Activated effector memory CD4-positive, alpha-beta T cell treated with anti-CD3 and anti-CD28 coated beads, Interleukin-2, amount 50 U/mL, for 16 hours (primary cell): ENCODE results near the gene FLT4.

Source experiments
- DNase-seq: peaks from one replicate; pipeline ENCODE4 v3.0.0-alpha.2; 2020

FLT4 gene

DNA sequence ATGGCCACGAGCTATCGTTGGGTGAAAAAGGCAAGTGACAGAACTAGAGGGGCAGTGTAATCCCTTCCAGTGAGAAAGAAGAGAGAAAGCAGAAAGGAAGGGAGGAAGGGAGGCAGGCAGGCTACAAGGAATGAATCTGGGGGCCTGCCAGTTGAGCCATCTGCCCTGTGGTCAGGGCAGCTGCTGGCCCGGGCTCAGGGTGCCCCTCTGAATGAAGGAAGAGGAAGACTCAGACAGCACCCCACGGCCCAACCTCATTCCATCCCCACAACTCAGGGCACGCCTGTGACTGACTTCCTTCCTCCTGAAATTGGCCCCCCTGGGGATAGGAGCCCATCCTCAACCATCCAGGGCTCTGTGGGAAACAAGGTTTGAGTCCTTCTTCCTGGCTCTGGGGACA, 20.3 kb upstream of the FLT4 start:
- no peak for DNase-seq

DNA sequence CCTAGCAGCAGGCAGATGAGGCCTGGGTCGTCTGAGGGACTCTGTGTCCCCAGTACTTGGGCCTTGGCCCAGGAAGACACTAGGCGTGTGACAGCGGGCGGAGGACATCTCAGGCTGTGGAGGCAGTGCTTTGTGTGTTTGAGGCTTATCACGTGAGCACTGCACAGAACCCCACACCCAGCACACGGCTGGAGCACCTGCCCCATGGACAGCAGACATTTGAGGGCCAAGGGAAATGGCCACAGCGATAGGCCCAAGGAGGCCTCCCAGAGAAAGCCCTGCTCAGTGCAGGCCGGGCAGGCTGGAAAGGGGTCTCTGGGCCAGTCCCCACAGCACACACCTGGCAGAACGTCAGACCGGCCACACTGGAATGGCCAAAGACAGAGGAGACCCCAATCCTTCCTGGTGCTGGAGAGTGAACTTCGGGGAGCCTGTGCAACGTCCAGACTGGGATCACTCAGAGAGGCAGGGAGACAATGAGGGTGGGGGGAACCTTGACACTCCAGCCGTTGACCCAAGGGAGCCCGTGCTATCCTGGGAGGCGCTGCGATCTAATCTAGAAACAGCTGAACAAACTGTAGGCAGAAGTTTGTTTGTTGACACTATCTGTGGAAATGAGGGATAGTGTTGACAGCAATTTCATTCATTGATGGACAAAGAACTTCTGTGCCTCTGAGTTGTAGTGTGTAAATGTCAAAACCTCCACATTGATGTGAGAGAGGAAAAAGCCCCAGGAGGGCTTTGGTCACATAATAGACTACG, 19.6 kb upstream of the FLT4 start:
- DNase-seq = no peak

DNA sequence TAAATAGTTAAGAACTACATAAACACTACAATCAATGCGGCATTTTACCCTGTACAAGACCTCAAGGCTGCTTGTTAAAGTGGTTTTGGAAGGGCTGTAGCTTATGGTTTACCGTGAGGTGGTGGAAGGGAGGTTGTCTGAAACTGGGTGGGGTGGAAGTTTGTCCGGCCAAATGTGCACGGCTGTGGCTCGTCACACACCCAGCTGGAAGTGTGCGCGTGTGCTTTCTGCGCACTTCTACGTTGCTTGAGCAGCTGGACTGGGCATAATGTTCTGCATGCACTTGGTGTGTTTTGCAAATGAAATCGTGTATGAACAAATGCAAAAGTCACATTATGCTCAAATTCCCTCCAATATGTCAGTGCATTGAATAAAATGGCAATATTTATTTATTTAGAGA, 17.4 kb upstream of the FLT4 start:
- peak; percentile 16 for DNase-seq

DNA sequence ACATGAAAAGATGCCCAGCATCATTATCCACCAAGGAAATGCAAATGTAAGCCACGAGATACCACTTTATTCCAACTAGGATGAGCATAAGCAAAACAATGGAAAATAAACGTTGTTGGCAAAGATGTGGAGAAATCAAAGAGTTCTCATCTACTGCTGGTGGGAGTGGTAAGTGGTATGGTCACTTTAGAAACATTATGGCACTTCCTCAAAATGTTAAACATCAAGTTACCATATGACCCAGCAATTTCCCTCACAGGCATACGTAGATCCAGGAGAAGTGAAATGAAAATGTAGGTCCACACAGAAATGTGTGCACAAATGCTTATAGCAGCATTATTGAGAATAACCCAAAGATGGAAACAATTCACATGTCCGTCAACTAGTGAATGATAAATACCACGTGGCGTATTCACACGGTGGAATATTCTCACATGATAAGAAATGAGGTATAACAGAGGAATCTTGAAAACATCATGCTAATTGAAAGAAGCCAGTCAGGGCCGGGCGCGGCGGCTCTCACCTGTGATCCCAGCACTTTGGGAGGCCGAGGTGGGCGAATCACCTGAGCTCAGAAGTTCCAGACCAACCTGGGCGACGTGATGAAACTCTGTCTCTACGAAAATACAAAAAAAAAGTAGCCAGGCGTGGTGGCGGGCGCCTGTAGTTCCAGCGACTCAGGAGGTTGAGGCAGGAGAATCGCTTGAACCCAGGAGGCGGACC, 16.4 kb upstream of the FLT4 start:
- DNase-seq = peak; percentile 5

DNA sequence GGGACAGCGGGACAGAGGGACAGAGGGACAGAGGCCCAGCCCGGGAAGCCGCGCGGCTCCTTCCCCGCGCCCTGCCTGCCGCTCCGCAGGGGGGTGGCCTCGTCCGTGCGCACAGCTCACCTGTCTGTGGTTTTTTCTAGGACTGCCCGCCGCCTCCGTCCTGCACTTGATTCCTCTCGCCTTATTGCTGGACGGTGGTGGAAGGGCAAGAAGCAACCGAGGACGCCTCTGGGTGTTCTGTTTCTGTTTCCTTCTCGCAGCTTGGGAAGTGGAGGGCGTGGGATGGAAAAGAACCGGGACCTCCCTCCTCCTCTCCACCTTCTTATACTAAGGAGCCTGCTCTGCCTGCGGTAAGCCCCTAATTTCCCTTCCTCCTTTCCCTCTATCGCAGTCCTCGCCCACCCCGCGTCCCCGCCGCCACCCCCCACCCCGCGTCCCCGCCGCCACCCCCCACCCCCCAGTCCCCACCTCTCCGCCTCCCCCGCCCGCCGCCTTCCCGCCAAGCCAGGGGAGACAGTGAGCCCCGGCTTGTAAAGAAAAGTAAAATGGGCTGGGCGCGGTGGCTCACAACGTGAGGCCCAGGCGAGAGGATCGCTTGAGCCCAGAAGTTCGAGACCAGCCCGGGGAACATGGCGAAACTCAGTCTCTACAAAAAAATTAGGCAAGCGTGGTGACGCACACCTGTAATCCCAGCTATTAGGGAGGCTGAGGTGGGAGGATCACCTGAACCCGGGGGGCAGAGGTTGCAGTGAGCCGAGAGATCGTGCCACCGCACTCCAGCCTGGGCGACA, 9.6 kb upstream of the FLT4 start:
- peak; percentile 42 for DNase-seq

DNA sequence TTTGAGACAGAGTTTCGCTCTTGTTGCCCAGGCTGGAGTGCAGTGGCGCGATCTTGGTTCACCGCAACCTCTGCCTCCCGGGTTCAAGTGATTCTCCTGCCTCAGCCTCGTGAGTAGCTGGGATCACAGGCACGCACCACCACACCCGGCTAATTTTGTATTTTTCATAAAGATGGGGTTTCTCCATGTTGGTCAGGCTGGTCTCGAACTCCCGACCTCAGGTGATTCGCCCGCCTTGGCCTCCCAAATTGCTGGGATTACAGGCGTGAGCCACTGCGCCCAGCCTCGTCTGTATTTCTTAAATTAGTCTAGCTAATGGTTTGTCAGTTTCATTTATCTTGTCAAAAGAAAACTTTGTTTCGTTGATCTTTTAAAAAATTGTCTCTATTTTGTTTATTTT, 5.8 kb upstream of the FLT4 start:
- peak; percentile 37 for DNase-seq

DNA sequence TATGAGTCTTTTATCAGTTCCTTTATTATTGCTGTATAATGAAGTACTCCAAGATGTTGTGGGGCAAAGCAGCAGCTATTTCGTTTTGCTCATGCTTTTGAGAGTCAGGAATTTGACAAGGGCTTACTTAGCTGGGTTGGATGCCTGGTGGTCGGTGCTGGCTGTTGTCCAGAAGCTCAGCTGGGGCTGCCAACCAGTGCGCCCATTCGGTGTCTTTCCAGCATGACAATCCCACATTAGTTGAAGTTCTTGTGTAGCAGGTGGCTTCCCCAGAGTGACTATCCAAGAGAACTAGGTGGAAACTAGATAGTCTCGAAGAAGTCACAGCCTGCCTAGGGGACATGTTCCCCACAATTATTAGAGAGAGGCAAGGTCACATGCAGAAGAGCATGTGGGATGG, 3.4 kb upstream of the FLT4 start:
- DNase-seq = peak; percentile 31

DNA sequence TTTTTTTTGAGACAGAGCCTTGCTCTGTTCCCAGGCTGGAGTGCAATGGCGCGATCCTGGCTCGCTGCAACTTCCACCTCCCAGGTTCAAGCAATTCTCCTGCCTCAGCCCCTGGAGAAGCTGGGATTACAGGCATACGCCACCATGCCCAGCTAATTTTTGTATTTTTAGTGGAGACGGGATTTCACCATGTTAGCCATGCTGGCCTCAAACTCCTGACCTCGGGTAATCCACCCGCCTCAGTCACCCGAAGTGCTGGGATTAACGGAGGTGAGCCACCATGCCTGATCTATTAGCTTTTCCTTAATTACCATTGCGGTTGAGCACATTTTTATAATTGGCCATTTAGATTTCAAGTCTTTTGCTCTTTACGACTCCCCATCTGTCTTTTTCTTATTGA, 2.9 kb upstream of the FLT4 start:
- DNase-seq = peak; percentile 33

DNA sequence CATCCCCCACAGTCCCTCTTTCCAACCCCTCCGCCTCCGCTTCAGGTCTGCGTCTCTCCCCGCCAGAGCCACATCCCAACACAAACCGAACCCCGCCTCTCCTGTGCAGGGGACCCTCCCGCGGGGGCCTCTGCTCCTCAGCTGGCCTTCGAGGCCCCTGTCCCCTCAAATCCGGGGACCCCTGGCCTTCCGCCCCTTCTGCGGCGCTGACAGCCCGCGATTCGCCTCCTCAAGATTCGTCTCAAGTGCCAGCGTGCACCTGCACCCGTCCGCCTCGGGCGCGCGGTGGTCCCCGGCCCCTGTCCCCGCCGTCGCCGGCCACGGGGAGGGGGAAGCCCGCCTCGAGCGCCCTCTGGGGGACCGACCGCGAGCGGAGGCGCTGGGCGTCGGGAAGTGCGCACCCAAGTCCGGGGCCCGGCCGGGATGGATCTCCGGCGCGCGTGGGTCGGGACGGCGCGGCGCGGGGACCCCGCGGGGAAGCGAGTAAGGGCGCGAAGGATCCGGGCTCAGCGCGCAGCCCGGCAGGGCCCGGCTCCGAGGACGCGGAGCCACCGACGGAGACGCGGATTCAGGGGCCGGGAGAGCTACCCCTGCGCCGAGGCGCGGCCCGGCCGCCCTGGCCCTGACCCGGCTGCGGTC, 623 bp downstream of the FLT4 start:
- DNase-seq = peak; percentile 59

DNA sequence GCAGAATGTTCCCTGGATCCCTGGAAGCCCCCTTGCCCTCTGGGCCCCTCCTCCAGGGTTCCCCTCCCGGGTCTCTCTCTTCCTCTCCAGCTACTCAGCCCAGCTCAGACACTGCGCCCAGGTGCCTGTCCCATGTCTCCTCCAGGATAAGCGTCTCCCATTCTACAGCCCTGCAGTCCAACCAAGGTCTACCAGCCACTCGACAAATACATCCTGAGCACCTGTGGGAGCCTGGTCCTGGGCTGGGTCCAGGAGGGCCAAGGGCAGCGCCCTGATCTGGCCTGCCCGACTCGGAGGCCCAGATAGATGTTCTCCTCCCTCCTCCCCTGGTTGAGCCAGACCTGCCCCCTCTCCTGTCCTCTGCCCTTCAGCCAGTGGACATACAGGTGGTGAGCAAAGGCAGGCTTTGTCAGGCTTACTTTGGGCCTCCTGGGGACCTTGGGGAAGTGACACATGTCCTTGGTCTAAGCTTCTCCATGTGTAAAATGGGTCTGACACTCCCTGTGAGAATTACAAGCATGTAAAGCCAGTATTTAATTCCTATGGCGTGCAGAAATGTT, 1.4 kb downstream of the FLT4 start:
- DNase-seq = peak; percentile 34

DNA sequence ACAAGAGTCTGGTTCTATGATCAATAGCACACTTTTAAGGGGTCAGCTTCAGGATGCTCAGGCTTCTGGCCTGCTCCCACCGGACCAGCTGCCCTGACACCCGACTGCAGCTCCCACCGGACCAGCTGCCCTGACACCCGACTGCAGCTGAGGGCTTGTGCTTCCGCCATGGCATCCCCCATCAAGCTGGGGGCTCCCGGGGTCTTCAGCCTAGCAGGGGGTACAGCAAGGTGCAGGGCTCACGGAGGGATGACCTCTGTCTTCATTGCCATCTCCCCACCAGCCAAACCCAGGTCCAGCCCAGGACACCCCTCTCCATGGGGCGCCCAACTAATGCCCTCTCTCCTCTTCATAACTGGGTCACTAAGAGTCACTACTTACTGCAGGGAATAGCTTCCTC, 1.9 kb downstream of the FLT4 start:
- peak; percentile 53 for DNase-seq

DNA sequence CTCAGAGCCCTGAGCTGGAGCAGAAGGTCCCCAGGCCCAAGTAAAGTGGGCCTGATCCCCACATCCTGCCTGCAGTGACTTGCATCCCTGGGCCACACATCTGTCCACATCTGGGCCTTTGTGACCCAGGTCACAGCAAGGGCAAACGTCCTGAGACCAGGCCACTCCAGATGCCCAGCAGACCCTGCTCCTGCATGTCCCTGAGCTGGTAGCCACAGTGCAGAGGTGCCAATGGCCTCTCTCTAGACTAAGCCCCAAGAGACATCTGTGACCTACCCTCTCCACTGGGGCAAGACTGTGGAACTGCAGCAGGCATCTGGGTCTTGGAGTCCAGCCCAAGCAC, 2.5 kb downstream of the FLT4 start:
- DNase-seq = peak; percentile 49

DNA sequence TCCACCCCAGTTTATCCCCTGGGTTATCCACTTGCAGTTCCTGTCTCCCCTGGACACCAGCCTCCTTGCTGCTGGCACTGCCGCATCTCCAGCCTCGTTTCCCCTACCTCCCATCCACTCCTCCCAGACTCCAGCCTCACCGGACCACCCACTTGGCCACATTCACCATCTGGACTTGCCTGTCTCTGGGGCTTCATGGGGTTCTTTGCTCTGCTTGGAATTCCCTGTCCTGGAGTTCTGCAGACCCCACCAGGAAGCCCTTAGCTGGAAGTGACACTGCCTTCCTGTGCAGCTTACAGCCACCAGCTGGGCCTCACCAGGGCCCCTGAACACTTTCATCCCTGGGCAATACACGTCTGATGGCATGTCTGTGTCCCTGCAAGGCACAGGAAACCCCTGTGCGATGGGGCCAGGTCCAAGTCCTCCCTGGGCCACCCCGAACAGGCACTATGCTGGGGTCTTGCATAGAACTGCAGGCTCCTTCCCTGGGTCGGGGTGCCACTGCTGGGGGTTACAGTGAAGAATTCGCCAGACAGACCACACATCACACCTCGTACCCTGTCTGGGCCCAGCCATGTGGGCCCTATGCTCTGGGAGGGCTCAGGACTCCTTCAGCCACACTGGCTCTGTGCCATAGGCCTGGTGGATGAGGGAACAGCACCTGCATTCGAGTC, 3.0 kb downstream of the FLT4 start:
- peak; percentile 46 for DNase-seq

DNA sequence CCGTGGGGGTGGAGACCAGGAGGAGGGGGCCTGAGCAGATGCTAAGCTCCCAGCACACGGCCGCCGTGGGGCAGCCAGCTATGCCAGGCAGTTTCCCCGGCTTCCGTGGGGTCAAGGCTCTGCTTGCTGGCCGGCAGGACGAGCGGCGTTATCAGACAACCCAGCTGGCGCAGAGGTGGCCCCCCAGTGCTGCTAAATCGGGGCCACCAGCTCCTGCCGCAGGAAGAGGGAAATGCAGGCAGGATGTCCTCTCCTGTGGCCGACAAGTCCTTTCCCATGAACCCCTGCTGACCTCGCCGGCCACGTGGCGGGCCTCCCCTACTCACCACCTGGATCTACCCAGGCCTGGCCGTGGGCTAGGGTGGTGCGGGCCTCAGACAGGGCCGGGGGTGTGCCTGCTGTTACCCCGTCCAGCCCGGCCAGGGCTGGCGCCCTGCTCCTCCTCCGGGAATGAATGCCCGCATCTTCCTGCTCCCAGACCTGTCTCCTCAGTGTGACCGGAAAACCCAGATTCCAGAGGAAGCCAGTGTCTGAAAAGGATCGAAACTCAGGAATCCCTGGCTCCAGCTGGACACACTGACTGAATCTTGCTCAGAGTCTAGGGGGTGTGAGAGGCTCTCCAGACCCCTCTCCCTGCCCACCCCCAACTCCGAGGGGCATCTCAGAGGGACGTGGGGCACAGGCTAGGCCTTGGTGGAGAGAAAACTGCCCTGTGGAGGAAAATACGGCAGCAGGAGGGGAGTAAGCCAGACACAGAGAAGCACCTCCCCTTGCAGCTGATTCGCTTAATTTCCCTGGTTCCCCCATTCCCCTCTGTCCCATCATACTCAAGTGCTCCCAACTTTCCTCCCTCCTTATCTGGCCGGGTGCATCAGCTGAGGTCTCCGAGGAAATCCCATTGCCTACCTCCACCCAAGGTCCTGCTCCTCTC, 3.9 kb downstream of the FLT4 start:
- peak; percentile 36 for DNase-seq

DNA sequence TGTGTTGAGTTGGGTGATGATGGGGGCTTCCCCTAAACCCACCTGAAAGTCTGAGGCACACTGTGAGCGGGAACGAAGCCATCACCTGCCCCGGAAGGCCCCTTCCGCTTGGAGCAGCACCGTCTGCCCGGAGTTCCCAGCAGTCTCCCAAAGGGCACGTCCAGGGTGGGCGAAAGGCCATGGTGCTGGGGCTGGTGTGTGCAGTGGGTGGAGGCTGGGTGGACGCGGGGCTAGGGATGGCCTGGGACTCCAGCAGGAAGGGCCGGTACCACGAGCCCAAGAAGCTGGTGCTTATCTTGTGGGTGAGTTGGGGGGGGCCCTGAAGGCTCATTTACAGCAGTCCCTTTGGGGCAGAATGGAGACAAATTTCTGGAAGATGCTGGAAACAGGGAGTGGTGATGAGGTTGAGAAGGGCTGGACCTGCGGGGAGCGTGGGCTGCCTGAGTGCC, 4.6 kb downstream of the FLT4 start:
- peak; percentile 28 for DNase-seq

DNA sequence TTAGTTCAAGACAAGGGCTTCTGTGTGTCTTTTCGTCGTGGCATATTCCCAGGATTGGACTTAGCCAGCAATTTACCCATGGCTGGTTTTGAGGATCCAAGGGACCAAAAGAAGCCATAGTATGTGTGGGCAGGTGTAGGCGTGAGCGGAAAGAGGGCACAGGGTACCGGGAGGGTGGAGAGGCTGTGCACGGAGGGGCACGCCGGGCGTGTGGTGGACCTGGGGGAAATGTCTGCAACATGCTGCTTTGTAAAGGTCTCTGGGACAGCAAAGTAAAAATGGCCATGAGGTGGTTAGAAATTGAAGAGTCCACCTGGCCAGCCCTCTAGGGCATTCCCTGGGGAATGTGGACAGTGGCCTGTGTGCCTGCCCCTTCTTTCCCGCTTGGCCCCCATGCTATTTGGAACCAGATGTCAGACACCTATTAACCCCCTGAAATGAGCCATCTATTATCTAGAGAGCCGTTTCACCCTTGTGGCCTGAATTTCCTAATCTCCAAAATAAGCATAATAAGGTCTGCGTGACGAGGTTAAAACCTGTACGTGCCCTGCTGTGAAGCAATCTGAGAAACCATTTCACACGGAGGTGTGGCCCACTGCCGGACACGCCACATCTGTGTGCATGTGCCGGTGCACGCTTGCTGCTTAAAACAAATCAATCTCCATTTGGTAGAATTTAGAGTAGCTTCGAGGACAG, 5.1 kb downstream of the FLT4 start:
- DNase-seq = peak; percentile 47

DNA sequence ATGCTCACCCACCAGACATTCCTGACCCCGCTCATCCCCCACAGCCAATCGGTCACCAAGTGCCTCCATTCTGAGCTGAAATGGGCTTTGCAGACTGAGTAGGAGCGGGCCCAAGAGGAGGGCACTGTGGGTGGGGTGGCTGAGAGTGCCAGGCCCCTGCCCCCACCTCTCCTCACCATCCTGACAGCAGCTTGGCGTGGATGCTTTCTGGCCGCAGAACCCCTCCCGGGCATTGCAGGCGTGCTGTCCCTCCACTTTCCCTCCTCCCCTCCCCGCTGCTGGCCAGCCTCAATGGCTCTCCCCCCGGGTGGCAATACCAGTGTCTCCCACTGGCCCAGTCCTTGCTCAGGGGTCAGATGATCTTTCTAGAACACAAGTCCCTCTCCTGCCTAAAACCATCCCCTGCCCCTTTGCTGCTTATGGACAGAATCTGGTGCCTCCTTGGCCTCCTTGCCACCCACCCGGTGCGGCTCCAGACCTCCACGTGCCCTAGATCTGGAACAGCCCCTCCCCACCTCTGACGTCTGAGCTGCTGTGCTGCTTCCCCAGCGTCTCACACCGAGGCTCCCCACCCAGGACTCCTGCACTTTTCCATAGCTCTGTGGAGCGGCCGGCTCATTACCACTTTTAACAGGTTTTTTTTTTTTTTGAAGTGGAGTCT, 6.1 kb downstream of the FLT4 start:
- peak; percentile 36 for DNase-seq

DNA sequence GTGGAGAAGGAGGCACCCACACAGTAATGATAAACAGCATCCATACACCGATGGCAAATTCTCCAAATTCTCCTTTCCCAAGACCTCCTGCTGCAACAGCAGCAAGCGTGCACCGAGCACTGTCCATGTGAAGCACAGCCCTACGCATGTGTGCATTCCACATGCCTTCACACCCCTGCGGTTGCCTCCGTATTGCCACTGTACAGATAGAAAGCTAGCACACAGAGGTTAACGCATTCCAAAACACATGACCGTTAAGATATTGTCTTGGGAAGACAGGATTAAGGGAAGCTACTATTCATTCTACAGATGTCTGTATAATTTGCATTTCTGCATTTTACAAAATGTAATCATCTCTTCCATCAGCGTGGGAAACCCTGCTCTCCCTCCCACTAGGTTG, 6.6 kb downstream of the FLT4 start:
- peak; percentile 17 for DNase-seq

DNA sequence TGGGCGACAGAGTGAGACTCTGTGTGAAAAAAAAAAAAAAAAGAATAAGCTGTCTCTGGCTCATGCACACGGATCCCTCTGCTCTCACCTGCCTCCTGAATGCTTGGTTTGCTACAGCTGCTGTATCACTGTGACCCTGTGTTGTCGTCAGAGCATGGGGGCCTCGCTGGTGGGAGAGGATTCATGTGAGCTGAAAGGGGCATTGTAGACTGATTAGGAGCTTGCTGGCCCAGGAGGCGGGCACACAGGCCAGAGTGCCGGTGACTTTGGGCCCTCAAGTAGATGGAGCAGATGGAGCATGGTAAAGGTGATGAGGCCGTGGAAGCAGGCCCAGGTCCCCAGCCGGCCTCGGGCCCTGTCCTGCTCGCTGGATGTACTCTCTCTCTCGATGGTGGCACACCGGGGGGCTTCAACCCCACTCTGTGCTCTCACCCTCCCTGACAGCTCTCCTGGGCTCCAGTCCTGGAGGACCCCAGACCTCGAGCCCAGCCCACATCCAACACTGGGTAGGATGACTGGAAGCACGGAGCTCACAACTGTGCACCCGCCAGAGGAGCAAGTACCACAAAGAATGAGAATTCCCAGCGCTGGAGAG, 7.1 kb downstream of the FLT4 start:
- peak; percentile 41 for DNase-seq

DNA sequence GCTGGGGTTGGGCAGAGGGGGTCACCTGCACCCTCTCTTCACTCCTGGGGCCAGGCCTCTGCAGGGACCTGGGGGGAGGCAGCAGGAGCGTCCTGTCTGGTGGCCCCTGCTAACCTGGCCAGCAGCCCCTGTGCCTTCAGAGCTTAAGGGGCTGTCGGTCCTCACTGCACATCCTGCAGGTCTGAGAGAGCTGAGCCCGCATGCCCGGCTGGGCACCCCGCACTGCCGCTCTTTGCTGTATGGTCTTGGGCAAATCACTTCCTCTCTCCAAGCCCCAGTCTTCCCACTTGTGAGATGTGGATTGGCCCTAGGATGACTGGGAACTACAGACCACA, 7.9 kb downstream of the FLT4 start:
- peak; percentile 50 for DNase-seq
